MM.1S (cell line): Measurements from ENCODE around the gene PRKD1.

ENCODE experiments used
- CTCF ChIP-seq: fragments of 300-600 bp; sonication (generic); IDR thresholded peaks from 2 replicates; pipeline ENCODE4 v1.5.1; 2016; ENCODE audit warnings: antibody characterized with exemption, low read length, mixed read lengths
- EZH2phosphoT487 ChIP-seq: fragments of 300-600 bp; sonication (generic); IDR thresholded peaks from 2 replicates; pipeline ENCODE4 v1.6.1; 2018; ENCODE audit warnings: antibody characterized with exemption, low read length

- TF ChIP-seq CTCF (no peak), EZH2phosphoT487 (no peak)
Observed at GRCh38 chr14:29930283-29930682, 2.6 kb upstream of the PRKD1 start.
